CD4-positive, alpha-beta T cell treated with Interleukin-10 for 1 hour (primary cell): Measurements from ENCODE around the gene MYBPHL.

ENCODE experiments used
- DNase-seq: peaks from one replicate; pipeline ENCODE4 v3.0.0-alpha.2; 2020

MYBPHL gene

GRCh38 chr1:109263234-109263596, 43.6 kb downstream of the MYBPHL start:
- DNase-seq = no peak

GRCh38 chr1:109262231-109263055, 44.4 kb downstream of the MYBPHL start:
- DNase-seq = no peak

- no peak for DNase-seq
Measured at GRCh38 chr1:109261578-109261977, 45.2 kb downstream of the MYBPHL start.

GRCh38 chr1:109261006-109261405, 45.8 kb downstream of the MYBPHL start:
- DNase-seq = no peak

GRCh38 chr1:109259674-109260557, 46.9 kb downstream of the MYBPHL start:
- no peak for DNase-seq

- no peak for DNase-seq
Measured at GRCh38 chr1:109258481-109259466, 48.0 kb downstream of the MYBPHL start.

GRCh38 chr1:109257682-109258421, 49.0 kb downstream of the MYBPHL start:
- no peak for DNase-seq

GRCh38 chr1:109256971-109257681, 49.7 kb downstream of the MYBPHL start:
- no peak for DNase-seq

- no peak for DNase-seq
Measured at GRCh38 chr1:109256085-109256484, 50.7 kb downstream of the MYBPHL start.

GRCh38 chr1:109255678-109256077, 51.1 kb downstream of the MYBPHL start:
- no peak for DNase-seq

GRCh38 chr1:109255097-109255651, 51.6 kb downstream of the MYBPHL start:
- DNase-seq = no peak

- DNase-seq = no peak
Measured at GRCh38 chr1:109254621-109255096, 52.2 kb downstream of the MYBPHL start.

GRCh38 chr1:109253803-109254620, 52.8 kb downstream of the MYBPHL start:
- DNase-seq = no peak

- no peak for DNase-seq
Measured at GRCh38 chr1:109252893-109253802, 53.7 kb downstream of the MYBPHL start.

GRCh38 chr1:109252167-109252892, 54.5 kb downstream of the MYBPHL start:
- no peak for DNase-seq

GRCh38 chr1:109251277-109252166, 55.3 kb downstream of the MYBPHL start:
- DNase-seq = no peak
